ENCODE data around the gene DYNLRB2.

DNA sequence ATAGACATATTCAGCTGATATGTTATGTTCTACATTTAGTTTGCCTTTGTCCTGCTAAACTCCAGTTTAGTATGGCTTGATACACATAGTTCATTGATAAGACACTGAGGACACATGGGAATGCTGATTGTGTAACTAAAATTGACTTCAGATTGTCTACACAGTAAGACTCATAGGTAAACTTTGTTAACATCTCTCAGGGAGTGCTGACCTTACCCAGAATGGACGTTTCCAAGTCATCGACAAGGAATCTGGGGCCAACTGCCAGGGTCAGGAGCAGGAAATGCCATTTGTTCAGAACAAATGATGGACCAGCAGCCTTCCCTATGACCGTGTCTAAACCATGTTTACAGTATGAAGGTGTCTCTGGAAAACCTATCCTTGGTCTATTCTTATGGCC lies 58.7 kb downstream of the DYNLRB2 start:
- TF ChIP-seq, protein P1, sequence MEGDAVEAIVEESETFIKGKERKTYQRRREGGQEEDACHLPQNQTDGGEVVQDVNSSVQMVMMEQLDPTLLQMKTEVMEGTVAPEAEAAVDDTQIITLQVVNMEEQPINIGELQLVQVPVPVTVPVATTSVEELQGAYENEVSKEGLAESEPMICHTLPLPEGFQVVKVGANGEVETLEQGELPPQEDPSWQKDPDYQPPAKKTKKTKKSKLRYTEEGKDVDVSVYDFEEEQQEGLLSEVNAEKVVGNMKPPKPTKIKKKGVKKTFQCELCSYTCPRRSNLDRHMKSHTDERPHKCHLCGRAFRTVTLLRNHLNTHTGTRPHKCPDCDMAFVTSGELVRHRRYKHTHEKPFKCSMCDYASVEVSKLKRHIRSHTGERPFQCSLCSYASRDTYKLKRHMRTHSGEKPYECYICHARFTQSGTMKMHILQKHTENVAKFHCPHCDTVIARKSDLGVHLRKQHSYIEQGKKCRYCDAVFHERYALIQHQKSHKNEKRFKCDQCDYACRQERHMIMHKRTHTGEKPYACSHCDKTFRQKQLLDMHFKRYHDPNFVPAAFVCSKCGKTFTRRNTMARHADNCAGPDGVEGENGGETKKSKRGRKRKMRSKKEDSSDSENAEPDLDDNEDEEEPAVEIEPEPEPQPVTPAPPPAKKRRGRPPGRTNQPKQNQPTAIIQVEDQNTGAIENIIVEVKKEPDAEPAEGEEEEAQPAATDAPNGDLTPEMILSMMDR (IDR thresholded peaks at IDR 0.05), result no peak
- TF ChIP-seq POLR2A (IDR thresholded peaks at IDR 0.05), result no peak

Data from lower leg skin (tissue), 3 donors.